ENCODE measurements around the gene RHBDL1.

DNA sequence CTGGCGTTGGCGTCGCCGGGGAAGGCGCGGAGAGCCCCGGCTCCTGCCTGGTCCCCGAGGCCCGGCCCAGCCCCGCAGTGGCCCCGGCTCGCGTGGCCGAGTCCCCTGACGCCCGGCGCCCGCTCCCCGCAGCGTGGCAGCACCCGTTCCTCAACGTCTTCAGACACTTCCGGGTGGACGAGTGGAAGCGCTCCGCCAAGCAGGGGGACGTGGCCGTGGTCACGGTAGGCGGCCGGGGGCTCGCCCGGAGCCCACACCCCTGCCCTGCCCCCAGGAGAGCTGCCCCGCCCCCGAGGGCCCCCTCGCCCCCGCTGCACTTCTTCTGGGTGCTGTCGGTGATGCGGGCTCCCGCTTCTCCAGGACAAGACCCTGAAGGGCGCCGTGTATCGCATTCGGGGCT is 25.8 kb upstream of the RHBDL1 start:
- TF ChIP-seq, protein P1, sequence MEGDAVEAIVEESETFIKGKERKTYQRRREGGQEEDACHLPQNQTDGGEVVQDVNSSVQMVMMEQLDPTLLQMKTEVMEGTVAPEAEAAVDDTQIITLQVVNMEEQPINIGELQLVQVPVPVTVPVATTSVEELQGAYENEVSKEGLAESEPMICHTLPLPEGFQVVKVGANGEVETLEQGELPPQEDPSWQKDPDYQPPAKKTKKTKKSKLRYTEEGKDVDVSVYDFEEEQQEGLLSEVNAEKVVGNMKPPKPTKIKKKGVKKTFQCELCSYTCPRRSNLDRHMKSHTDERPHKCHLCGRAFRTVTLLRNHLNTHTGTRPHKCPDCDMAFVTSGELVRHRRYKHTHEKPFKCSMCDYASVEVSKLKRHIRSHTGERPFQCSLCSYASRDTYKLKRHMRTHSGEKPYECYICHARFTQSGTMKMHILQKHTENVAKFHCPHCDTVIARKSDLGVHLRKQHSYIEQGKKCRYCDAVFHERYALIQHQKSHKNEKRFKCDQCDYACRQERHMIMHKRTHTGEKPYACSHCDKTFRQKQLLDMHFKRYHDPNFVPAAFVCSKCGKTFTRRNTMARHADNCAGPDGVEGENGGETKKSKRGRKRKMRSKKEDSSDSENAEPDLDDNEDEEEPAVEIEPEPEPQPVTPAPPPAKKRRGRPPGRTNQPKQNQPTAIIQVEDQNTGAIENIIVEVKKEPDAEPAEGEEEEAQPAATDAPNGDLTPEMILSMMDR (IDR thresholded peaks at IDR 0.05; ENCODE audit: poor library complexity, severe bottlenecking) = no peak
- no peak for TF ChIP-seq EP300 (conservative IDR thresholded peaks at IDR 0.05; ENCODE audit: poor library complexity, severe bottlenecking)
